Panc1 (cell line): ENCODE data around the gene TMEM63C. TPM values are rescaled to one million over a fixed set of nuclear protein-coding genes. Genes with fewer than 3 reads are reported as not detected.
"Not testable (repeated sequence)": the region's sequence is repeated elsewhere in the genome, so short reads cannot be mapped to it uniquely, and the experiment has no call there.

Experiments
- ATAC-seq: fragments of 200-7000 bp; cut with Tn5 transposase; 2 replicates; pipeline ENCODE4 v1.9.1; 2020; ENCODE audit warnings: mild to moderate bottlenecking, moderate library complexity
- BruUV-seq: library from RNA; stranded (reverse); fragments of 400-500 nt; replicated peaks from 2 replicates; lab custom pipeline; 2021; lab: Mats Ljungman, UMichigan
- CTCF ChIA-PET: fragments of 300-600 bp; sonication (Branson Sonifier 250); formaldehyde crosslinking; loops from one replicate; lab custom pipeline; 2022; ENCODE audit warnings: antibody characterized with exemption; lab: Charles Lee
- POLR2A ChIA-PET: fragments of 300-600 bp; sonication (Branson Sonifier 250); formaldehyde crosslinking; loops from one replicate; lab custom pipeline; 2022; ENCODE audit warnings: antibody characterized with exemption; lab: Charles Lee
- DNase-seq: peaks from one replicate; pipeline ENCODE4 v3.0.0-alpha.2; 2010; ENCODE audit warnings: low read depth, low spot score
- H3K27ac ChIP-seq: 2 replicates; pipeline ENCODE4 v1.5.1; 2011; ENCODE audit warnings: mild to moderate bottlenecking, low read length, inconsistent platforms
- H3K27me3 ChIP-seq: fragments of 200-500 bp; sonication (Bioruptor generic); 2 replicates; pipeline ENCODE4 v1.6.0; 2014; ENCODE audit warnings: low read length, inconsistent platforms; ENCODE audit not compliant: control insufficient read depth, insufficient read depth
- H3K36me3 ChIP-seq: fragments of 200-500 bp; sonication (Bioruptor generic); 2 replicates; pipeline ENCODE4 v1.5.1; 2014; ENCODE audit warnings: inconsistent platforms, mild to moderate bottlenecking, low read length, moderate library complexity; ENCODE audit not compliant: control insufficient read depth, insufficient read depth
- H3K4me1 ChIP-seq: 2 replicates; pipeline ENCODE4 v1.5.1; 2011; ENCODE audit warnings: inconsistent platforms, mild to moderate bottlenecking, low read length, moderate library complexity; ENCODE audit not compliant: control insufficient read depth, insufficient read depth
- H3K4me3 ChIP-seq, 2 experiments: 2 replicates each; pipeline ENCODE4 v1.5.1; 2011 to 2012; ENCODE audit warnings: low read depth in 2 of 2, low read length in 2 of 2, mild to moderate bottlenecking in 2 of 2, inconsistent platforms in 1 of 2, moderate library complexity in 1 of 2
- H3K9me3 ChIP-seq: fragments of 200-500 bp; sonication (Bioruptor generic); 2 replicates; pipeline ENCODE4 v1.5.1; 2014; ENCODE audit warnings: low read depth, mild to moderate bottlenecking, inconsistent platforms, low read length, moderate library complexity; ENCODE audit not compliant: control insufficient read depth, insufficient read depth
- CTCF ChIP-seq: fragments of 450-650 bp; IDR thresholded peaks from 2 replicates; pipeline ENCODE4 v1.5.1; 2017; ENCODE audit warnings: mild to moderate bottlenecking
- POLR2AphosphoS5 ChIP-seq: IDR thresholded peaks from 2 replicates; pipeline ENCODE4 v1.6.1; 2012; ENCODE audit warnings: mild to moderate bottlenecking, low read depth, low read length, moderate library complexity
- REST ChIP-seq, 2 experiments: IDR thresholded peaks; 2 replicates each; pipeline ENCODE4 v1.6.1; 2011 to 2012; ENCODE audit warnings: low read depth in 2 of 2, control low read depth in 1 of 2, low read length in 1 of 2, mild to moderate bottlenecking in 1 of 2, moderate library complexity in 1 of 2; ENCODE audit not compliant: insufficient read depth in 1 of 2
- SIN3A ChIP-seq: IDR thresholded peaks from 2 replicates; pipeline ENCODE4 v1.6.1; 2012; ENCODE audit warnings: low read depth, mild to moderate bottlenecking, low read length, moderate library complexity, borderline replicate concordance; ENCODE audit not compliant: insufficient read depth
- TCF7L2 ChIP-seq: IDR thresholded peaks from 2 replicates; pipeline ENCODE4 v1.6.1; 2011; ENCODE audit warnings: mild to moderate bottlenecking, low read depth, low read length, inconsistent platforms
- in situ Hi-C: cut with HindIII; loops from 2 replicates; pipeline ENCODE4 v1.10.0; 2016; ENCODE audit warnings: low sequenced_read_pairs, low pct_unique_long_range_greater_than_20kb
- intact Hi-C: fragments of 100-400 bp; cut with micrococcal nuclease; formaldehyde crosslinking; loops from one replicate; pipeline ENCODE4 v1.10.0; 2022; ENCODE audit not compliant: unreplicated experiment
- total RNA-seq: library from RNA; stranded (reverse); gene quantifications from one replicate; pipeline ENCODE4 v1.2.1, GENCODE V29; 2021; ENCODE audit not compliant: unreplicated experiment

Gene TMEM63C
- total RNA-seq, 1 experiment from 2014 or later = 2.4 TPM

- no peaks in the 10 kb centered on the region for H3K36me3 ChIP-seq
- intact Hi-C loops (no loop called here), in situ Hi-C loops (no loop called here)
- TF ChIP-seq CTCF (no peak), POLR2AphosphoS5 (no peak), REST (IDR thresholded peaks at IDR 0.05; ENCODE audit: insufficient read depth in 1 of 2, low read depth in 2 of 2, low read length in 1 of 2) (no peak), SIN3A (no peak), TCF7L2 (no peak)
- H3K27me3 ChIP-seq = no peaks in the 10 kb centered on the region
- ATAC-seq (no peak), DNase-seq (no peak)
- no TSS peak for BruUV-seq
- no peak overlapping the region for H3K27ac ChIP-seq
- ChIA-PET CTCF (no interaction called here), POLR2A (no interaction called here)
- H3K9me3 ChIP-seq = peaks cover 5% of the 10 kb centered on the region; the same call in 1 of the 2 replicates
- H3K4me3 ChIP-seq = no peak overlapping the region
- no peaks in the 10 kb centered on the region for H3K4me1 ChIP-seq
Observed at GRCh38 chr14:77170045-77170444, 11.6 kb upstream of the TMEM63C start.

GRCh38 chr14:77172916-77173315, 8.7 kb upstream of the TMEM63C start:
- intact Hi-C loops (no loop called here), in situ Hi-C loops (no loop called here)
- Histone ChIP-seq H3K9me3 (peaks cover 5% of the 10 kb centered on the region; the same call in 1 of the 2 replicates), H3K36me3 (no peaks in the 10 kb centered on the region), H3K27ac (no peak overlapping the region), H3K4me3 (no peak overlapping the region), H3K4me1 (no peaks in the 10 kb centered on the region), H3K27me3 (no peaks in the 10 kb centered on the region)
- DNase-seq = no peak
- no TSS peak for BruUV-seq
- TF ChIP-seq SIN3A = no peak
- TF ChIP-seq TCF7L2 = no peak
- TF ChIP-seq REST (IDR thresholded peaks at IDR 0.05; ENCODE audit: insufficient read depth in 1 of 2, low read depth in 2 of 2, low read length in 1 of 2) = no peak
- no peak for TF ChIP-seq CTCF
- TF ChIP-seq POLR2AphosphoS5 = no peak
- ChIA-PET CTCF (no interaction called here), POLR2A (no interaction called here)
- no peak for ATAC-seq

- BruUV-seq, in situ Hi-C loops, H3K36me3 ChIP-seq, H3K4me1 ChIP-seq, H3K27me3 ChIP-seq, POLR2A ChIA-PET, H3K27ac ChIP-seq, ATAC-seq, intact Hi-C loops, H3K4me3 ChIP-seq, H3K9me3 ChIP-seq, DNase-seq, CTCF ChIA-PET: not testable (repeated sequence)
Observed at GRCh38 chr14:77173911-77174617, 7.5 kb upstream of the TMEM63C start.
